HepG2 (cell line): ENCODE measurements around the gene NKX3-2. TPM values are rescaled to one million over a fixed set of nuclear protein-coding genes. Genes with fewer than 3 reads are reported as not detected.

Experiments used
- ATAC-seq: fragments of 200-7000 bp; cut with Tn5 transposase; 3 replicates; pipeline ENCODE4 v1.9.1; 2020; ENCODE audit warnings: mild to moderate bottlenecking, moderate library complexity
- BruUV-seq: library from RNA; stranded (reverse); fragments of 400-500 nt; replicated peaks from 2 replicates; lab custom pipeline; 2021; lab: Mats Ljungman, UMichigan
- CTCF ChIA-PET: fragments of 300-600 bp; formaldehyde crosslinking; extraction: SDS; loops from one replicate; lab custom pipeline; 2021; ENCODE audit warnings: low total read pairs, inconsistent platforms, low intra/inter-chr PET ratio; lab: Yijun Ruan, JAX
- POLR2A ChIA-PET: fragments of 350-600 bp; sonication (Branson Sonifier 250); formaldehyde crosslinking; loops from one replicate; lab custom pipeline; 2020; ENCODE audit warnings: antibody characterized with exemption, inconsistent platforms; lab: Yijun Ruan, JAX
- DNase-seq: peaks from one replicate; pipeline ENCODE4 v3.0.0-alpha.2; 2015; ENCODE audit warnings: low spot score
- FAIRE-seq: peaks from 3 replicates; lab custom pipeline; 2011; peaks lifted over from hg19 to GRCh38; lab: Jason Lieb, UNC
- H2AFZ ChIP-seq: one replicate; pipeline ENCODE4 v1.6.1; 2011; ENCODE audit warnings: low read length, inconsistent platforms
- H3K27ac ChIP-seq: fragments of 300-600 bp; 3 replicates; pipeline ENCODE4 v1.8.0; 2011; ENCODE audit warnings: mixed run types, mild to moderate bottlenecking, mixed read lengths, low read length, inconsistent platforms; ENCODE audit not compliant: insufficient read depth; ENCODE audit errors: extremely low read length
- H3K27me3 ChIP-seq, 2 experiments: fragments of 200-600 bp in 1 of 2; 2 replicates in 1 of 2; 3 replicates in 1 of 2; pipeline versions ENCODE4 v1.6.0 to v1.8.0; 2011; ENCODE audit warnings: low read length in 2 of 2, mild to moderate bottlenecking in 2 of 2, moderate library complexity in 2 of 2, inconsistent platforms in 1 of 2; ENCODE audit not compliant: insufficient read depth in 2 of 2, control insufficient read depth in 1 of 2
- H3K36me3 ChIP-seq, 2 experiments: fragments of 200-600 bp in 1 of 2; replicated peaks in 1 of 2; 2 replicates in 1 of 2; 3 replicates in 1 of 2; pipeline versions ENCODE4 v1.5.1 to v1.8.0; 2011; ENCODE audit warnings: low read length in 2 of 2, inconsistent platforms in 1 of 2; ENCODE audit not compliant: insufficient read depth in 2 of 2, control insufficient read depth in 1 of 2
- H3K4me1 ChIP-seq: 2 replicates; pipeline ENCODE4 v1.5.1; 2012; ENCODE audit warnings: low read length, inconsistent platforms; ENCODE audit not compliant: insufficient read depth
- H3K4me2 ChIP-seq: 2 replicates; pipeline ENCODE4 v1.6.0; 2011; ENCODE audit warnings: low read depth, low read length, inconsistent platforms
- H3K4me3 ChIP-seq, 3 experiments: fragments of 200-600 bp in 1 of 3; sonication (generic), shearing (Covaris generic) in 1 of 3; replicated peaks in 1 of 3; 2 replicates each; pipeline ENCODE4 v1.5.1; 2011 to 2016; ENCODE audit warnings: low read length in 3 of 3, inconsistent platforms in 2 of 3, low read depth in 2 of 3, mild to moderate bottlenecking in 2 of 3, control low read depth in 1 of 3, mixed read lengths in 1 of 3; ENCODE audit not compliant: insufficient read depth in 1 of 3
- H3K79me2 ChIP-seq: one replicate; pipeline ENCODE4 v1.6.1; 2011; ENCODE audit warnings: low read length, inconsistent platforms; ENCODE audit not compliant: insufficient read depth
- H3K9ac ChIP-seq: 2 replicates; pipeline ENCODE4 v1.6.0; 2011; ENCODE audit warnings: mild to moderate bottlenecking, low read depth, low read length, inconsistent platforms; ENCODE audit not compliant: insufficient read depth
- H3K9me3 ChIP-seq: 2 replicates; pipeline ENCODE4 v1.5.1; 2012; ENCODE audit warnings: mild to moderate bottlenecking, low read length
- H4K20me1 ChIP-seq: 2 replicates; pipeline ENCODE4 v1.6.0; 2011; ENCODE audit warnings: inconsistent platforms, mild to moderate bottlenecking, low read length, moderate library complexity; ENCODE audit not compliant: insufficient read depth
- ARID2 ChIP-seq: sonication (generic); formaldehyde crosslinking; IDR thresholded peaks from 2 replicates; pipeline ENCODE4 v1.8.1; 2022; ENCODE audit warnings: mild to moderate bottlenecking, missing genetic modification reagents, borderline replicate concordance
- ATF2 ChIP-seq: sonication (generic); formaldehyde crosslinking; IDR thresholded peaks from 2 replicates; pipeline ENCODE4 v1.4.0; 2020; ENCODE audit warnings: missing genetic modification reagents
- BRD4 ChIP-seq: sonication (generic); formaldehyde crosslinking; IDR thresholded peaks from 2 replicates; pipeline ENCODE4 v1.4.0; 2020; ENCODE audit warnings: missing genetic modification reagents
- ELF1 ChIP-seq: sonication (generic); formaldehyde crosslinking; IDR thresholded peaks from 2 replicates; pipeline ENCODE4 v1.4.0; 2020; ENCODE audit warnings: missing genetic modification reagents
- HIVEP1 ChIP-seq: sonication (generic); formaldehyde crosslinking; IDR thresholded peaks from 2 replicates; pipeline ENCODE4 v1.4.0; 2020; ENCODE audit warnings: mild to moderate bottlenecking, missing genetic modification reagents
- HMG20A ChIP-seq: IDR thresholded peaks from 2 replicates; pipeline ENCODE4 v1.6.1; 2016; ENCODE audit warnings: borderline replicate concordance
- JUN ChIP-seq: sonication (generic); formaldehyde crosslinking; IDR thresholded peaks from 2 replicates; pipeline ENCODE4 v1.4.0; 2020; ENCODE audit warnings: mild to moderate bottlenecking, missing genetic modification reagents
- KAT7 ChIP-seq: IDR thresholded peaks from 2 replicates; pipeline ENCODE4 v1.6.1; 2018; ENCODE audit warnings: borderline replicate concordance, missing compliant biosample characterization
- PCBP2 ChIP-seq: fragments of 200-400 bp; formaldehyde crosslinking; optimal IDR thresholded peaks from 2 replicates; pipeline ENCODE3; 2018; ENCODE audit warnings: low read length, low read depth; ENCODE audit not compliant: poor library complexity, severe bottlenecking
- RELA ChIP-seq: sonication (generic); formaldehyde crosslinking; IDR thresholded peaks from 2 replicates; pipeline ENCODE4 v1.4.0; 2020; ENCODE audit warnings: missing genetic modification reagents
- SMAD3 ChIP-seq: sonication (generic); formaldehyde crosslinking; IDR thresholded peaks from 2 replicates; pipeline ENCODE4 v1.4.0; 2020; ENCODE audit warnings: missing genetic modification reagents
- SMARCE1 ChIP-seq: fragments of 450-650 bp; IDR thresholded peaks from 2 replicates; pipeline ENCODE4 v1.6.1; 2017; ENCODE audit warnings: borderline replicate concordance
- SP4 ChIP-seq: sonication (generic); formaldehyde crosslinking; IDR thresholded peaks from 2 replicates; pipeline ENCODE4 v1.8.1; 2023; ENCODE audit warnings: mild to moderate bottlenecking, missing genetic modification reagents
- SPEN ChIP-seq: sonication (generic); formaldehyde crosslinking; IDR thresholded peaks from 2 replicates; pipeline ENCODE4 v1.5.1; 2020; ENCODE audit warnings: low read depth, mild to moderate bottlenecking, missing genetic modification reagents
- ZNF414 ChIP-seq: sonication (generic); formaldehyde crosslinking; IDR thresholded peaks from 2 replicates; pipeline ENCODE4 v1.5.0; 2020; ENCODE audit warnings: missing genetic modification reagents
- ZNF687 ChIP-seq: sonication (generic); formaldehyde crosslinking; IDR thresholded peaks from 2 replicates; pipeline ENCODE4 v1.5.1; 2020; ENCODE audit warnings: mild to moderate bottlenecking, missing genetic modification reagents, moderate library complexity
- ZNF777 ChIP-seq: sonication (generic); formaldehyde crosslinking; IDR thresholded peaks from 2 replicates; pipeline ENCODE4 v1.4.0; 2020; ENCODE audit warnings: missing genetic modification reagents
- ZSCAN20 ChIP-seq: sonication (generic); formaldehyde crosslinking; IDR thresholded peaks from 2 replicates; pipeline ENCODE4 v1.4.0; 2020; ENCODE audit warnings: missing genetic modification reagents, mild to moderate bottlenecking, borderline replicate concordance
- WGBS: methylation state at CpG from one replicate; pipeline ENCODE4 v1.1.6; 2017; ENCODE audit warnings: low lambda C conversion rate; 5-methylcytosine and 5-hydroxymethylcytosine counted together
- in situ Hi-C: cut with HindIII; loops from 2 replicates; pipeline ENCODE4 v1.10.0; 2017; ENCODE audit warnings: low pct_unique_long_range_greater_than_20kb; ENCODE audit not compliant: extremely low pct_ligation_motif_present
- intact Hi-C: fragments of 100-400 bp; cut with micrococcal nuclease; formaldehyde crosslinking; loops from one replicate; pipeline ENCODE4 v1.10.0; 2022; ENCODE audit not compliant: unreplicated experiment
- polyA plus RNA-seq, 8 experiments: library from polyadenylated mRNA; depleted of rRNA in 3 of 8; stranded (reverse) in 7 of 8; unstranded in 1 of 8; fragments of >200 nt; fragmentation: Illumina TruSeq in 4 of 8; extraction: Trizol in 4 of 8; gene quantifications; 2 replicates each; pipeline versions ENCODE4 v1.2.1 to v1.2.3, GENCODE V29; 2011 to 2016; ENCODE audit warnings: low read depth in 4 of 8, missing spikeins in 1 of 8, mixed read lengths in 1 of 8; ENCODE audit not compliant: insufficient read depth in 1 of 8
- total RNA-seq, 5 experiments: library from RNA; depleted of rRNA; stranded (reverse); fragments of >200 nt; fragmentation: Illumina TruSeq; extraction: Trizol; gene quantifications; 2 replicates each; pipeline ENCODE4 v1.2.3, GENCODE V29; 2016; ENCODE audit warnings: low read depth in 1 of 5

Gene NKX3-2
- total and polyA plus RNA-seq, 2 of the 13 experiments (the other 11 are each of a cell fraction or from before 2014, with no cell fraction given): 0.07 to 0.13 TPM

GRCh38 chr4:13547485-13548041 lies 3.3 kb upstream of the NKX3-2 start (continued):
- TF ChIP-seq JUN (CRISPR knock-in tag): no peak
- 0 out of 2 replicates have a peak, but pooled peaks have one; percentile 10 for TF ChIP-seq SPEN (CRISPR knock-in tag)
- no peak for TF ChIP-seq KAT7
- peak; percentile 21; the same call in 1 of the 2 replicates for TF ChIP-seq SP4 (CRISPR knock-in tag)
- TF ChIP-seq ZNF777 (CRISPR knock-in tag): peak; percentile 81
- TF ChIP-seq ZSCAN20 (CRISPR knock-in tag): no peak
- TF ChIP-seq HMG20A: no peak
- 0 out of 2 replicates have a peak, but pooled peaks have one; percentile 38 for TF ChIP-seq HIVEP1 (CRISPR knock-in tag)
- no peak for TF ChIP-seq ARID2
- no peak for TF ChIP-seq PCBP2
- TF ChIP-seq ATF2 (CRISPR knock-in tag): no peak
- no peak for TF ChIP-seq ELF1 (CRISPR knock-in tag)
- TF ChIP-seq, all 625 proteins: peak for 8

GRCh38 chr4:13546941-13547484 lies 2.7 kb upstream of the NKX3-2 start:
- no peaks in the 10 kb centered on the region for H3K79me2 ChIP-seq
- peak overlapping the region; percentile 41 to 54 (median 50); a peak in 3 of 6 replicates for H3K4me3 ChIP-seq
- peaks cover 2 to 12% of the 10 kb centered on the region in 2 experiments; a peak in 4 of 5 replicates for H3K27me3 ChIP-seq
- ChIA-PET CTCF (no interaction called here), POLR2A (no interaction called here)
- H3K4me2 ChIP-seq: peak overlapping the region; percentile 53
- H3K9ac ChIP-seq: no peak overlapping the region
- H3K36me3 ChIP-seq: no peaks in the 10 kb centered on the region
- WGBS: 68% methylated on average over 35 of the region's 54 CpGs
- intact Hi-C loops: loop anchor here (5.0 to 10.0 kb wide), 3 partner anchors 65 to 470 kb away; partner anchors contain the start of gene RAB28
- H3K4me1 ChIP-seq: peaks cover 28% of the 10 kb centered on the region
- no peaks in the 10 kb centered on the region for H3K9me3 ChIP-seq
- in situ Hi-C loops: loop anchor here (5.0 kb wide), 2 partner anchors 695 to 820 kb away; no protein-coding TSS in a partner anchor
- no peaks in the 10 kb centered on the region for H4K20me1 ChIP-seq
- no peak for DNase-seq
- no TSS peak for BruUV-seq
- ATAC-seq: peak; percentile 2; the same call in 1 of the 3 replicates
- no peak overlapping the region for H2AFZ ChIP-seq
- no peak for FAIRE-seq
- H3K27ac ChIP-seq: no peak overlapping the region
- TF ChIP-seq BRD4 (CRISPR knock-in tag): no peak
- no peak for TF ChIP-seq SP4 (CRISPR knock-in tag)
- TF ChIP-seq RELA (CRISPR knock-in tag): no peak
- TF ChIP-seq SMARCE1: no peak
- 0 out of 2 replicates have a peak, but pooled peaks have one; percentile 16 for TF ChIP-seq SPEN (CRISPR knock-in tag)
- TF ChIP-seq ZNF777 (CRISPR knock-in tag): peak; percentile 72; the same call in 1 of the 2 replicates
- 0 out of 2 replicates have a peak, but pooled peaks have one; percentile 27 for TF ChIP-seq ZNF687 (CRISPR knock-in tag)
- no peak for TF ChIP-seq ZNF414 (CRISPR knock-in tag)
- TF ChIP-seq SMAD3 (CRISPR knock-in tag): no peak
